SK-N-DZ (cell line): ENCODE data around the gene C22orf23.
"Not testable (repeated sequence)": the region's sequence is repeated elsewhere in the genome, so short reads cannot be mapped to it uniquely, and the experiment has no call there.

Experiments
- DNase-seq: peaks from one replicate; pipeline ENCODE4 v3.0.0-alpha.2; 2015; ENCODE audit warnings: low spot score

C22orf23 gene

GRCh38 chr22:37982938-37983859 lies 29.8 kb upstream of the C22orf23 start:
- DNase-seq: no peak

- DNase-seq: no peak
Measured at GRCh38 chr22:37982151-37982785, 28.9 kb upstream of the C22orf23 start.

GRCh38 chr22:37981282-37982011 lies 28.0 kb upstream of the C22orf23 start:
- no peak for DNase-seq

GRCh38 chr22:37979782-37980181 lies 26.4 kb upstream of the C22orf23 start:
- DNase-seq: no peak

- no peak for DNase-seq
Measured at GRCh38 chr22:37976547-37976946, 23.1 kb upstream of the C22orf23 start.

- DNase-seq: not testable (repeated sequence)
Measured at GRCh38 chr22:37976022-37976421, 22.6 kb upstream of the C22orf23 start.

GRCh38 chr22:37975153-37975552 lies 21.8 kb upstream of the C22orf23 start:
- DNase-seq: no peak

- no peak for DNase-seq
Measured at GRCh38 chr22:37973271-37974170, 20.1 kb upstream of the C22orf23 start.

GRCh38 chr22:37972527-37972926 lies 19.1 kb upstream of the C22orf23 start:
- DNase-seq: no peak

GRCh38 chr22:37971475-37972434 lies 18.4 kb upstream of the C22orf23 start:
- DNase-seq: no peak

GRCh38 chr22:37970864-37971263 lies 17.5 kb upstream of the C22orf23 start:
- DNase-seq: no peak

- no peak for DNase-seq
Measured at GRCh38 chr22:37968452-37969251, 15.3 kb upstream of the C22orf23 start.

GRCh38 chr22:37967637-37968451 lies 14.4 kb upstream of the C22orf23 start:
- DNase-seq: no peak

GRCh38 chr22:37967147-37967546 lies 13.7 kb upstream of the C22orf23 start:
- DNase-seq: no peak

GRCh38 chr22:37965940-37966664 lies 12.7 kb upstream of the C22orf23 start:
- DNase-seq: no peak

- DNase-seq: no peak
Measured at GRCh38 chr22:37961062-37961461, 7.7 kb upstream of the C22orf23 start.

- no peak for DNase-seq
Measured at GRCh38 chr22:37959231-37959825, 5.9 kb upstream of the C22orf23 start.
